H1 (cell line): ENCODE measurements around the gene GALNT6. TPM values are rescaled to one million over a fixed set of nuclear protein-coding genes. Genes with fewer than 3 reads are reported as not detected.
A peak's percentile ranks its signal among the peaks of the same experiment; 100 is the strongest.

ENCODE experiments used
- CTCF ChIA-PET: fragments of 300-600 bp; sonication (Branson Sonifier 250); formaldehyde crosslinking; loops from one replicate; lab custom pipeline; 2021; ENCODE audit not compliant: partially characterized antibody; lab: Charles Lee
- POLR2A ChIA-PET: fragments of 300-600 bp; sonication (Branson Sonifier 250); formaldehyde crosslinking; loops from one replicate; lab custom pipeline; 2021; ENCODE audit warnings: inconsistent platforms; ENCODE audit not compliant: partially characterized antibody; lab: Charles Lee
- DNase-seq, 2 experiments: peaks; one replicate each; pipeline versions ENCODE4 v3.0.0 to v3.0.0-alpha.2; 2010 to 2022; ENCODE audit warnings: low spot score in 2 of 2, low read depth in 1 of 2, mixed read lengths in 1 of 2
- FAIRE-seq: peaks from 2 replicates; lab custom pipeline; 2011; peaks lifted over from hg19 to GRCh38; lab: Jason Lieb, UNC
- H2AFZ ChIP-seq: 2 replicates; pipeline ENCODE4 v1.8.1; 2012; ENCODE audit warnings: low read length, inconsistent platforms
- H2AK5ac ChIP-seq: 2 replicates; pipeline ENCODE4 v1.6.1; 2013; ENCODE audit warnings: low read depth, low read length
- H2BK120ac ChIP-seq: replicated peaks from 2 replicates; pipeline ENCODE3; 2013; ENCODE audit warnings: low read depth, low read length, inconsistent platforms
- H2BK12ac ChIP-seq: 2 replicates; pipeline ENCODE4 v1.6.1; 2013; ENCODE audit warnings: low read depth, low read length
- H2BK15ac ChIP-seq: 2 replicates; pipeline ENCODE4 v1.6.1; 2013; ENCODE audit warnings: low read length
- H2BK20ac ChIP-seq: 2 replicates; pipeline ENCODE4 v1.6.1; 2013; ENCODE audit warnings: low read length
- H2BK5ac ChIP-seq: 2 replicates; pipeline ENCODE4 v1.6.1; 2013; ENCODE audit warnings: low read depth, low read length
- H3K14ac ChIP-seq: 2 replicates; pipeline ENCODE4 v1.6.1; 2013; ENCODE audit warnings: inconsistent platforms; ENCODE audit not compliant: insufficient read length
- H3K18ac ChIP-seq: 2 replicates; pipeline ENCODE4 v1.6.1; 2013; ENCODE audit warnings: low read length; ENCODE audit errors: extremely low read depth
- H3K23ac ChIP-seq: 2 replicates; pipeline ENCODE4 v1.6.1; 2013; ENCODE audit warnings: inconsistent platforms; ENCODE audit not compliant: insufficient read length
- H3K23me2 ChIP-seq: 2 replicates; pipeline ENCODE4 v1.6.1; 2013; ENCODE audit warnings: low read depth, low read length
- H3K27ac ChIP-seq: 2 replicates; pipeline ENCODE4 v1.6.1; 2011; ENCODE audit warnings: low read depth, low read length, inconsistent platforms
- H3K27me3 ChIP-seq, 4 experiments: replicated peaks in 1 of 4; 1 replicate in 1 of 4; 2 replicates in 3 of 4; pipeline versions ENCODE4 v1.6.1 to v1.8.1; 2011 to 2013; ENCODE audit warnings: low read length in 3 of 4, mild to moderate bottlenecking in 3 of 4, inconsistent platforms in 2 of 4, mixed read lengths in 2 of 4, moderate library complexity in 1 of 4; ENCODE audit not compliant: control insufficient read depth in 3 of 4, insufficient read depth in 3 of 4; ENCODE audit errors: extremely low read depth in 1 of 4
- H3K36me3 ChIP-seq, 4 experiments: 2 replicates each; pipeline versions ENCODE4 v1.6.1 to v1.8.1; 2011 to 2013; ENCODE audit warnings: mild to moderate bottlenecking in 4 of 4, low read length in 3 of 4, moderate library complexity in 2 of 4, control low read depth in 1 of 4, inconsistent platforms in 1 of 4; ENCODE audit not compliant: insufficient read depth in 4 of 4, control insufficient read depth in 2 of 4
- H3K4ac ChIP-seq: replicated peaks from 2 replicates; pipeline ENCODE3; 2013; ENCODE audit warnings: low read length, low read depth, mixed read lengths, inconsistent platforms; ENCODE audit not compliant: insufficient read length
- H3K4me1 ChIP-seq, 4 experiments: replicated peaks in 1 of 4; 1 replicate in 1 of 4; 2 replicates in 3 of 4; pipeline versions ENCODE4 v1.6.1 to v1.8.1; 2011 to 2013; ENCODE audit warnings: low read length in 3 of 4, inconsistent platforms in 2 of 4, mixed read lengths in 1 of 4; ENCODE audit not compliant: insufficient read depth in 4 of 4, control insufficient read depth in 3 of 4
- H3K4me2 ChIP-seq, 2 experiments: 2 replicates each; pipeline versions ENCODE4 v1.6.1 to v1.8.1; 2011 to 2013; ENCODE audit warnings: low read depth in 2 of 2, low read length in 2 of 2, control low read depth in 1 of 2, inconsistent platforms in 1 of 2, mild to moderate bottlenecking in 1 of 2; ENCODE audit not compliant: insufficient read depth in 1 of 2
- H3K4me3 ChIP-seq, 4 experiments: fragments of 200-600, 300-600 bp in 1 of 4; sonication (generic), shearing (Covaris generic), sonication (Bioruptor Twin) in 1 of 4; 2 replicates each; pipeline versions ENCODE4 v1.5.1 to v1.8.1; 2011 to 2016; ENCODE audit warnings: low read length in 4 of 4, low read depth in 3 of 4, control low read depth in 2 of 4, inconsistent platforms in 2 of 4, mild to moderate bottlenecking in 2 of 4, mixed read lengths in 1 of 4, moderate library complexity in 1 of 4; ENCODE audit not compliant: insufficient read depth in 2 of 4; ENCODE audit errors: extremely low read depth in 1 of 4
- H3K56ac ChIP-seq: replicated peaks from 2 replicates; pipeline ENCODE3; 2013; ENCODE audit warnings: low read depth, mild to moderate bottlenecking, mixed read lengths, low read length, inconsistent platforms; ENCODE audit not compliant: insufficient read length
- H3K79me1 ChIP-seq: 2 replicates; pipeline ENCODE4 v1.6.1; 2013; ENCODE audit warnings: low read depth, low read length, control low read depth
- H3K79me2 ChIP-seq, 2 experiments: 2 replicates each; pipeline versions ENCODE4 v1.6.1 to v1.8.1; 2012 to 2013; ENCODE audit warnings: low read length in 2 of 2, mild to moderate bottlenecking in 2 of 2, inconsistent platforms in 1 of 2; ENCODE audit not compliant: insufficient read depth in 2 of 2, control insufficient read depth in 1 of 2
- H3K9ac ChIP-seq, 4 experiments: replicated peaks in 1 of 4; 1 replicate in 1 of 4; 2 replicates in 3 of 4; pipeline versions ENCODE4 v1.6.1 to v1.8.1; 2011 to 2013; ENCODE audit warnings: low read depth in 3 of 4, low read length in 3 of 4, control low read depth in 2 of 4, mild to moderate bottlenecking in 2 of 4, moderate library complexity in 2 of 4, inconsistent platforms in 1 of 4; ENCODE audit errors: extremely low read depth in 1 of 4
- H3K9me3 ChIP-seq, 2 experiments: 2 replicates each; pipeline versions ENCODE4 v1.6.1 to v1.8.1; 2012 to 2013; ENCODE audit warnings: mild to moderate bottlenecking in 2 of 2, moderate library complexity in 2 of 2, control low read depth in 1 of 2, inconsistent platforms in 1 of 2, low read depth in 1 of 2, low read length in 1 of 2, mixed read lengths in 1 of 2; ENCODE audit not compliant: insufficient read depth in 2 of 2
- H4K20me1 ChIP-seq, 2 experiments: replicated peaks in 1 of 2; 2 replicates each; pipeline versions ENCODE3 to v1.8.1; 2011 to 2013; ENCODE audit warnings: inconsistent platforms in 2 of 2, low read length in 2 of 2, mild to moderate bottlenecking in 1 of 2; ENCODE audit not compliant: insufficient read depth in 2 of 2, control insufficient read depth in 1 of 2
- H4K5ac ChIP-seq: 2 replicates; pipeline ENCODE4 v1.6.1; 2013; ENCODE audit warnings: low read length, low read depth, mixed read lengths, inconsistent platforms; ENCODE audit not compliant: insufficient read length
- H4K8ac ChIP-seq: 2 replicates; pipeline ENCODE4 v1.8.0; 2013; ENCODE audit warnings: mild to moderate bottlenecking, moderate library complexity, low read length, inconsistent platforms; ENCODE audit not compliant: insufficient read depth; ENCODE audit errors: extremely low read depth
- H4K91ac ChIP-seq: replicated peaks from 2 replicates; pipeline ENCODE3; 2013; ENCODE audit warnings: low read length, mixed read lengths, inconsistent platforms; ENCODE audit not compliant: insufficient read length
- CHD2 ChIP-seq: IDR thresholded peaks from 2 replicates; pipeline ENCODE4 v1.6.1; 2012; ENCODE audit warnings: low read length, improper control_type of control experiment
- KDM5A ChIP-seq: fragments of 200-600 bp; IDR thresholded peaks from 2 replicates; pipeline ENCODE4 v1.7.1; 2012; ENCODE audit warnings: mild to moderate bottlenecking, low read length, inconsistent platforms, mixed read lengths
- SUZ12 ChIP-seq: fragments of 200-600 bp; sonication (generic); IDR thresholded peaks from 2 replicates; pipeline ENCODE4 v1.6.1; 2012; ENCODE audit warnings: mild to moderate bottlenecking, inconsistent platforms, low read length, moderate library complexity, mixed read lengths
- TAF7 ChIP-seq: optimal IDR thresholded peaks from 2 replicates; pipeline ENCODE3; 2011; ENCODE audit warnings: low read depth, mild to moderate bottlenecking, inconsistent platforms, low read length, moderate library complexity, borderline replicate concordance
- TEAD4 ChIP-seq: IDR thresholded peaks from 2 replicates; pipeline ENCODE4 v1.6.1; 2012; ENCODE audit warnings: low read depth, low read length, inconsistent platforms, mixed read lengths
- WGBS, 2 experiments: shearing (Covaris generic) in 1 of 2; methylation state at CpG; one replicate each; pipeline versions ENCODE4 v1.1.6 to v1.1.7; 2013 to 2015; ENCODE audit warnings: low lambda C conversion rate in 2 of 2, mixed read lengths in 2 of 2, inconsistent platforms in 1 of 2, low coverage in 1 of 2, missing lambda C conversion rate in 1 of 2; ENCODE audit not compliant: insufficient replicate concordance in 2 of 2, insufficient coverage in 1 of 2, insufficient read length in 1 of 2; ENCODE audit errors: extremely low coverage in 1 of 2, missing lambda C conversion rate in 1 of 2; 5-methylcytosine and 5-hydroxymethylcytosine counted together
- polyA plus RNA-seq, 7 experiments: library from polyadenylated mRNA; depleted of rRNA in 3 of 7; stranded (reverse) in 5 of 7; unstranded in 2 of 7; fragments of >200 nt in 5 of 7; fragments of 200-250 nt in 2 of 7; gene quantifications; 1 replicate in 5 of 7; 2 replicates in 1 of 7; 4 replicates in 1 of 7; pipeline versions ENCODE4 v1.2.1 to v1.2.3, GENCODE V29; 2011 to 2013; ENCODE audit warnings: missing spikeins in 2 of 7, mixed read lengths in 2 of 7
- total RNA-seq: library from RNA; stranded (reverse); fragmentation: NEBNext Ultra II Directional; extraction: Animal tissue kit (Norgen Biotek cat#: 25700); gene quantifications from 2 replicates; pipeline ENCODE4 v1.2.1, GENCODE V29; 2021
- TF ChIP-seq, protein P1 (sequence below), 3 experiments: IDR thresholded peaks; 1 replicate in 2 of 3; 2 replicates in 1 of 3; pipeline versions ENCODE4 v1.5.1 to v1.6.1; 2011; ENCODE audit warnings: low read length in 3 of 3, mild to moderate bottlenecking in 3 of 3, inconsistent platforms in 2 of 3, low read depth in 1 of 3, moderate library complexity in 1 of 3; ENCODE audit not compliant: insufficient read depth in 1 of 3; ENCODE audit errors: control extremely low read depth in 1 of 3
- TF ChIP-seq, protein P2 (sequence below): IDR thresholded peaks from 2 replicates; pipeline ENCODE4 v1.6.1; 2011; ENCODE audit warnings: low read depth, mild to moderate bottlenecking, low read length; ENCODE audit not compliant: insufficient read depth

The GALNT6 gene
- total and polyA plus RNA-seq, 2 of the 8 experiments (the other 6 are each of a cell fraction or from before 2014, with no cell fraction given) = 5.8 to 10.7 TPM

DNA sequence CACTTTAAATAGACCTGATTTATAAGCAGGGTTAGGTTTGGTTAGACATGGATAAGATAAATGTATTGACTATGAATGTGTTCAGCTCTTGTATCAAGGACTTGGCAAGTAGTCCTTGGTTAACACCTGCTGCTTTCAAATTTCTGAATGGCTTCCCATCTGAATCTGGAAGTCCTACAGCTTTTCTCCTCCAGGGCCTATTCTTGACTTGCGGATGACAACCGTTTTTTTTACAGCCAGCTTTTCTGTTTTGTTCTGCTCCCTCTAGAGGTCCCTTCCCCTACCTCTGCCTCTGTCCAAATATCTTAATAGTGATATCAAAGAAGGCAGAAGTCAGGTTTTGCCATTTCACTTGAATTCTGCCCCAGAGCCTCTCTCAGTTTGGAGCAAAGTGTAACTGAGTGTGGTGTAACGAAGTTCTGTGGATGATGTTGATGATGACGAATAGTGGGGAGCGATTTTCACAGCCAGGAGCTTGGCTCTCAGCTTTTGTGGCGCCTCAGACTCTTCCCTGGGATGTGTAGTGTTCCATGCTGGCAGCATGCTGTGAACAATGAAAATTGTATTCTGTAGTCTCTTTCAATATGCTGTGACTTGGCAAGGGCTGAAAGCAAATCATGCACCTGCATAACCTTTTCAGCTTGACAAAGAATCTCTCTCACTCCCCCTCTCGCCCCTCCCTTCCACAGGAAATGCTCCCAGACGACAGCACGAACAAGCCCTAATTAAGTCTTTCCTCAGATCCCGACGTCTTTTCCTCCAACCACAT lies 28.4 kb upstream of the GALNT6 start:
- Histone ChIP-seq H3K4ac (no peak overlapping the region), H2BK12ac (no peak overlapping the region), H4K91ac (no peak overlapping the region), H3K27ac (no peak overlapping the region), H3K18ac (no peak overlapping the region), H2BK15ac (no peak overlapping the region), H3K79me2 (no peaks in the 10 kb centered on the region), H2AFZ (no peak overlapping the region), H2BK5ac (no peak overlapping the region), H3K36me3 (no peaks in the 10 kb centered on the region), H4K8ac (no peak overlapping the region), H3K4me2 (peak overlapping the region; percentile 38 to 43), H3K27me3 (no peaks in the 10 kb centered on the region), H3K56ac (no peak overlapping the region), H3K14ac (no peak overlapping the region), H3K9me3 (no peaks in the 10 kb centered on the region), H4K20me1 (peaks cover 0 to 1% of the 10 kb centered on the region in 2 experiments), H2AK5ac (no peak overlapping the region), H4K5ac (no peak overlapping the region), H3K23ac (no peak overlapping the region), H3K4me3 (0 out of 8 replicates have a peak overlapping the region, but pooled peaks of 1 of the 4 experiments have one; percentile 14), H3K9ac (0 out of 7 replicates have a peak overlapping the region, but pooled peaks of 1 of the 4 experiments have one; percentile 14), H3K23me2 (peaks cover 3% of the 10 kb centered on the region; the same call in 1 of the 2 replicates), H2BK20ac (no peak overlapping the region), H3K79me1 (no peaks in the 10 kb centered on the region), H3K4me1 (peaks cover 0 to 12% (median 7%) of the 10 kb centered on the region in 4 experiments; a peak in 4 of 7 replicates), H2BK120ac (no peak overlapping the region)
- ChIA-PET POLR2A (interaction anchor here (1.0 to 2.1 kb wide), 5 partner anchors 29 to 445 kb away, joined by 3 to 5 read pairs (median 3); no protein-coding TSS in a partner anchor), CTCF (interaction anchor here (0.6 to 13.5 kb wide), 28 partner anchors 9 to 502 kb away, joined by 3 to 137 read pairs (median 5); partner anchors contain the start of genes ANKRD33 and GALNT6)
- DNase-seq (no peak), FAIRE-seq (no peak)
- 37% methylated on average over 11 of the region's 11 CpGs; no CpG with 5 or more reads in 1 of the 2 experiments for WGBS, 2 experiments
- TF ChIP-seq SUZ12 (no peak), CHD2 (no peak), KDM5A (no peak), TAF7 (no peak), TEAD4 (no peak)
- TF ChIP-seq, protein P1, sequence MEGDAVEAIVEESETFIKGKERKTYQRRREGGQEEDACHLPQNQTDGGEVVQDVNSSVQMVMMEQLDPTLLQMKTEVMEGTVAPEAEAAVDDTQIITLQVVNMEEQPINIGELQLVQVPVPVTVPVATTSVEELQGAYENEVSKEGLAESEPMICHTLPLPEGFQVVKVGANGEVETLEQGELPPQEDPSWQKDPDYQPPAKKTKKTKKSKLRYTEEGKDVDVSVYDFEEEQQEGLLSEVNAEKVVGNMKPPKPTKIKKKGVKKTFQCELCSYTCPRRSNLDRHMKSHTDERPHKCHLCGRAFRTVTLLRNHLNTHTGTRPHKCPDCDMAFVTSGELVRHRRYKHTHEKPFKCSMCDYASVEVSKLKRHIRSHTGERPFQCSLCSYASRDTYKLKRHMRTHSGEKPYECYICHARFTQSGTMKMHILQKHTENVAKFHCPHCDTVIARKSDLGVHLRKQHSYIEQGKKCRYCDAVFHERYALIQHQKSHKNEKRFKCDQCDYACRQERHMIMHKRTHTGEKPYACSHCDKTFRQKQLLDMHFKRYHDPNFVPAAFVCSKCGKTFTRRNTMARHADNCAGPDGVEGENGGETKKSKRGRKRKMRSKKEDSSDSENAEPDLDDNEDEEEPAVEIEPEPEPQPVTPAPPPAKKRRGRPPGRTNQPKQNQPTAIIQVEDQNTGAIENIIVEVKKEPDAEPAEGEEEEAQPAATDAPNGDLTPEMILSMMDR (IDR thresholded peaks at IDR 0.05; ENCODE audit: control extremely low read depth in 1 of 3, insufficient read depth in 1 of 3, low read depth in 1 of 3, low read length in 3 of 3) = peak in 2 of 3 experiments; percentile 12 to 38; a peak in 3 of 4 replicates
- TF ChIP-seq, protein P2, sequence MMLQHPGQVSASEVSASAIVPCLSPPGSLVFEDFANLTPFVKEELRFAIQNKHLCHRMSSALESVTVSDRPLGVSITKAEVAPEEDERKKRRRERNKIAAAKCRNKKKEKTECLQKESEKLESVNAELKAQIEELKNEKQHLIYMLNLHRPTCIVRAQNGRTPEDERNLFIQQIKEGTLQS = no peak
